Coronary artery (tissue), 2 donors: ENCODE results near the gene HECW1.

Experiments used
- DNase-seq: peaks from one replicate; pipeline ENCODE4 v3.0.0-alpha.2; 2017; ENCODE audit warnings: low spot score
- H3K27ac ChIP-seq, 2 donors: fragments of 200-600 bp; sonication (generic); one replicate each; pipeline ENCODE4 v1.5.1; 2016 to 2019
- H3K4me3 ChIP-seq: fragments of 200-600 bp; sonication (generic); 2 replicates; pipeline ENCODE4 v1.5.1; 2016; ENCODE audit warnings: mild to moderate bottlenecking, moderate library complexity
- TF ChIP-seq, protein P1 (sequence below): fragments of 200-600 bp; sonication (generic); IDR thresholded peaks from one replicate; pipeline ENCODE4 v1.5.1; 2019; ENCODE audit warnings: antibody characterized with exemption

HECW1 gene

DNA sequence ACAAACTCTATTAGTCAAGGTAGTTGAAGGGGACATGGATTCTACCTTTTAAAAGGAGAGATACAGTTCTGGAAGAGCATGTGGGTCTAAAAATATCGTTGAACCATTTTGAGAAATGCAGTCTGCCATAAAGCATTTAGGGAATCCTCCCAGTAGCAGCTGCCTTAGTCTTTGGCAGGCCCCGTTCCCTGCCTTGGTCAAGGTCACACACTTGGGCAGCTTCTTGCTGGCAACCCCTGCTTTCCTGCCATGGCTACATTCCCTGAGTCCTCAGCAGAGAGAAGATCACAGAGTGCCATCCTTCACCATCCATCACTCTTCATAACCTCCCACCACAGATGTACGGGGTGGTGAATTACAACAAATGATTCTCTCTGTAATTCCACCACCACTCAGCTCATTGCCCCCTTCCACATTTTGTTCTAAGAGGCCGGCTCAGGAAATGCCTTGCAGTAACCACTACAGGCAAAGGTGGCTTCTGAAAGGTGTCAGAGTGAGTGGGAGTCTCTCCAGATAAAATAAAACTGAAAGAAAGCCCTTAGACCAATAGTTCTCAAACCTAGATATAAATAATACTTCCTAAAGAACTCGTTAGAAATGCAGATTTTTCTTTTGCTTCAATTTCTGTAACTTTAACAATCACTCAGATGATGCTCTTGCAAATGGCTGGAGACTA is 349.0 kb downstream of the HECW1 start:
- no peak for DNase-seq
- Histone ChIP-seq H3K4me3 (no peak overlapping the region), H3K27ac (no peak overlapping the region)
- TF ChIP-seq, protein P1, sequence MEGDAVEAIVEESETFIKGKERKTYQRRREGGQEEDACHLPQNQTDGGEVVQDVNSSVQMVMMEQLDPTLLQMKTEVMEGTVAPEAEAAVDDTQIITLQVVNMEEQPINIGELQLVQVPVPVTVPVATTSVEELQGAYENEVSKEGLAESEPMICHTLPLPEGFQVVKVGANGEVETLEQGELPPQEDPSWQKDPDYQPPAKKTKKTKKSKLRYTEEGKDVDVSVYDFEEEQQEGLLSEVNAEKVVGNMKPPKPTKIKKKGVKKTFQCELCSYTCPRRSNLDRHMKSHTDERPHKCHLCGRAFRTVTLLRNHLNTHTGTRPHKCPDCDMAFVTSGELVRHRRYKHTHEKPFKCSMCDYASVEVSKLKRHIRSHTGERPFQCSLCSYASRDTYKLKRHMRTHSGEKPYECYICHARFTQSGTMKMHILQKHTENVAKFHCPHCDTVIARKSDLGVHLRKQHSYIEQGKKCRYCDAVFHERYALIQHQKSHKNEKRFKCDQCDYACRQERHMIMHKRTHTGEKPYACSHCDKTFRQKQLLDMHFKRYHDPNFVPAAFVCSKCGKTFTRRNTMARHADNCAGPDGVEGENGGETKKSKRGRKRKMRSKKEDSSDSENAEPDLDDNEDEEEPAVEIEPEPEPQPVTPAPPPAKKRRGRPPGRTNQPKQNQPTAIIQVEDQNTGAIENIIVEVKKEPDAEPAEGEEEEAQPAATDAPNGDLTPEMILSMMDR, result no peak

DNA sequence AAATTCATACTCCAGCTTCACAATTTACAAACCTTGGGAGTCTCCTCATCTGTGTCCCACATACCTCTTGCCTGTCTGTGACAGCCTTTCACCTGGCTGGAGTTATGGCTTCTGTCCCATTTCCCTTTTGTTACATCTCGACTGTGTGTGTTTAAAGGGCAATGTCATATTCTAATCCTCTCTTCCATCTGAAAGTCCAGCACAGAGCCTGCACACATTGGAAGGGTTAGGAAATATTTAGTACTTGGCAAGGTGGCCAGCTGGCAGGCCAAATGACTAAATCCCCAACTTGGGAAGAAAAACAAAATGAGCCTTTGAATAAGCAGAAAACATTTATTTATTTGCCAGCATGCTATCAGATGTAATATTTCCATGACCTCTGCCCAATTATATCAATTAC is 350.4 kb downstream of the HECW1 start:
- TF ChIP-seq, protein P1, result no peak
- Histone ChIP-seq H3K27ac (no peak overlapping the region), H3K4me3 (no peak overlapping the region)
- no peak for DNase-seq

DNA sequence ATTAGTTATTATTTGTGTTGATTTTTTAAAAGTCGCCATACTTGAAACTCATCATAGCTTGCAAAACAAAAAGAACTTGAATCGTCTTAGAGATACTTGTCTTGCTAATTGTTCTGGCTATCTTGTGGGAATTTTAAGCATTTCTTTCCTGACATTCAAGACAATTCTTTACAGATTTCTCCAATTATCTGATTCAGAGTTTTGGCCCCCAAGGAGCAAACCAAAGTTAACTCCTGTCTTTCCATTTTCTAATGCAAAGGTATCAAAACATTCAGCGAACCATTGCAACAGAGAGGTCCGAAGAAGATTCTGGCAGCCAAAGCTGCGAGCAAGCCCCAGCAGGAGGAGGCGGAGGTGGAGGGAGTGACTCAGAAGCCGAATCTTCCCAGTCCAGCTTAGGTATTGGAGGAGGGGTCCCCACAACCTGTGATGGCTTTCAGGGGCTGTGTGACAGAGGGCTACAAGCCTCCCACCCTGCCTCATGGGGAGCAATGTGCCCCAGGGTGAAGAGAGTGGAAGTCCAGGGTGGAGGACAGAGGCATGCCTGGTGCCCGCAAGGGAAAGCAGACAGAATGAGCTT is 351.0 kb downstream of the HECW1 start:
- TF ChIP-seq, protein P1, result no peak
- no peak overlapping the region for H3K4me3 ChIP-seq
- DNase-seq, result no peak
- no peak overlapping the region for H3K27ac ChIP-seq

DNA sequence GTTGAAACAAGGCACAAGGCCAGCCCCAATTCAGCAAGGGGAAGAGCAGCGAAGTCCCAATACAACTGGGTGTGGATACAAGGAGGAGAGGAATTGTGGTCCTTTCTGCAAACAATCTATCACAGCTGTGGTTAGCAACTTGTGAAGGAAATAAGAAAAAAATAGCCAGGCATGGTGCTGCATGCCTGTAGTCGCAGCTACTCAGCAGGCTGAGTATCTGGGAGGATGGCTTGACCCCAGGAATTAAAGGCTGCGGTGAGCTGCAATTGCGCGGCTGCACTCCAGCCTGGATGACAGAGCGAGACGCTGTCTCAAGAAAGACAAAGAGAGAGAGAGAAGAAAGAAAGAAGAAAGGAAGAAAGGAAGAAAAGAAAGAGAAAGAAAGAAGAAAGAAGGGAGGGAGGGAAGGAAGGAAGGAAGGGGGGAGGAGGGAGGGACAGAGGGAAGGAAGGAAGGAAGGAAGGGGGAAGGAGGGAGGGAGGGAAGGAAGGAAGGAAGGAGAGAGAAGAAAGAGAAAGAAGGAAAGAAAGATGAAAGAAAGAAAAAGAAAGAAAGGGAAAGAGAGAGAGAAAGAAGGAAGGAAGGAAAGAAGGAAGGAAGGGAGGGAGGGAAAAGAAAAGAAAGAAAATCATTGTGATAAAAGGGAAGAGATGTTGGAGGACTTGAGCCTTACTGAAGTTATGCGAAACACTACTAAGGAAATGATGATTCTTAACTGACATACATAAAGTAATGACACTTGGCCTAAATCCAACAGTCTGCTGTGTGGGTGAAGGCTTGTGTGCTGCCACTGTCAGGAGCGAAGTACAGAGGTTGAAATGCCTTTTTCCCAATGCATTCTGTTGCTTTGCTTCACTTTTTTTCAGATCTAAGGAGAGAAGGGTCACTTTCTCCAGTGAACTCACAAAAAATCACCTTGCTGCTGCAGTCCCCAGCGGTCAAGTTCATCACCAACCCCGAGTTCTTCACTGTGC is 353.4 kb downstream of the HECW1 start:
- no peak overlapping the region for H3K4me3 ChIP-seq
- DNase-seq, result no peak
- TF ChIP-seq, protein P1, result no peak
- H3K27ac ChIP-seq, result no peak overlapping the region

DNA sequence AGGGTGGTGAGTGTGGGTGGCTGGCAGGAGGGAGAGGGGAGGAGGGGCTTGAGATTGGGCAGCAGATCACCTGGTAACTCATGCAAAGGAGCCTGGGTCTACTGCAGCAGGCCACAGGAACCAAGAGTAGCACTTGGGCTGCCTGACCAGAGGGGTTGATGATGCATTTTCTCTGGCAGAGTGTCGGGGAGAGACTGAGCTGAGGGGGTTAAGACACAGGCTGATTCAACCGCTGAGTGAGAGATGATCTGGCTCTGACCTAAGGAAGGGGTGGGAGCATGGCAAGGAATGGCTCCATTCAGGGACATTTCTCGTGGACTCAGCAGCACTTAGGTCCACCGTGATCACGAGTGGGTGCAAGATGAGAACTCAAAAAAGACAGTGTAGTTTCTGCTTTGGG is 355.0 kb downstream of the HECW1 start:
- no peak overlapping the region for H3K27ac ChIP-seq
- DNase-seq, result no peak
- TF ChIP-seq, protein P1, result no peak

DNA sequence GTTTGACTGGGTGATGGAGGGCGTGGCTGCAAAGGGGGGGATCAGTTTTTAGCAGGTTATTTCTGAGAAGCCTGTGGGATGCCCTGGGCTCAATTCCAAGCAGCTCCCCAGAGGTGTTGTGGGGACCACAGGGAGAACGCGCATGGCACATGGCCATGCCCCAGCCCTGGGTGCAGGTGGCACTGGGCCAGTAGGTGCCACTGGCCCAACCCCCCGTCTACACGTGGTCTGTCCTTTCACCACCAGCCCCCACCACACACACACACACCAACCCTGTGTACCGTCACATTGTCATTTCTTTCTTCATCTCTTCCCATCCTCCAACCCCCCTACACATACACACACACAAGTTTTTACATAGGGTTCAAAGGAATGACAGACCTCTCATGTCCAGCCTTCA is 355.4 kb downstream of the HECW1 start:
- Histone ChIP-seq H3K27ac (no peak overlapping the region), H3K4me3 (no peak overlapping the region)
- no peak for DNase-seq
- TF ChIP-seq, protein P1, result no peak

More for the DNA sequence above, 355.0 kb downstream of the HECW1 start:
- no peak overlapping the region for H3K4me3 ChIP-seq
